ENCODE results near the gene UBE4B.
"Not testable (repeated sequence)": the region's sequence is repeated elsewhere in the genome, so short reads cannot be mapped to it uniquely, and the experiment has no call there.

The UBE4B gene

GRCh38 chr1:10101929-10102328 lies 69.2 kb downstream of the UBE4B start:
- Histone ChIP-seq H3K27me3 (ENCODE audit: control insufficient read depth, insufficient read depth, low read length) (no peaks in the 10 kb centered on the region), H3K27ac (ENCODE audit: low read depth, low read length) (no peak overlapping the region), H3K9me3 (ENCODE audit: control insufficient read depth, insufficient read depth, low read length) (no peaks in the 10 kb centered on the region), H3K4me1 (ENCODE audit: control insufficient read depth, insufficient read depth, low read length) (no peaks in the 10 kb centered on the region), H3K9ac (ENCODE audit: low read depth, low read length) (no peak overlapping the region), H3K4me3 (ENCODE audit: low read depth, low read length) (no peak overlapping the region), H3K36me3 (ENCODE audit: control insufficient read depth, insufficient read depth, low read length) (peaks cover 58% of the 10 kb centered on the region)

DNA sequence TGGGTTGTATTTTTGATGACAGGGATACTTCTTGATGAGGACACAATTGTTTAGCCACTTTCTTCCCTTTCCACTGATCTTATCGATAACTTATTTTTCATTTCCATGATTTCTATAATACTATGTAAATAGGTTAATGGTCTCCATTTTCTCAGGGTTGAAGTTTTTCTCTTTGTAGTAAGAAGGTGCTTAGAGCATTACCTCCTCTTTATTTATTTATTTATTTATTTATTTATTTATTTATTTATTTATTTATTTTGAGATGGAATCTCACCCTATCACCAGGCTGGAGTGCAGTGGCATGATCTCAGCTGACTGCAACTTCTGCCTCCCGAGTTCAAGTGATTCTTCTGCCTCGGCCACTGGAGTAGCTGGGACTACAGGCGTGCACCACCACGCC lies 70.4 kb downstream of the UBE4B start:
- no peaks in the 10 kb centered on the region for H3K27me3 ChIP-seq (ENCODE audit: control insufficient read depth, insufficient read depth, low read length)
- H3K4me1 ChIP-seq (ENCODE audit: control insufficient read depth, insufficient read depth, low read length), result no peaks in the 10 kb centered on the region
- no peak overlapping the region for H3K27ac ChIP-seq (ENCODE audit: low read depth, low read length)
- no peaks in the 10 kb centered on the region for H3K9me3 ChIP-seq (ENCODE audit: control insufficient read depth, insufficient read depth, low read length)
- H3K4me3 ChIP-seq (ENCODE audit: low read depth, low read length), result no peak overlapping the region
- H3K36me3 ChIP-seq (ENCODE audit: control insufficient read depth, insufficient read depth, low read length), result peaks cover 59% of the 10 kb centered on the region
- no peak overlapping the region for H3K9ac ChIP-seq (ENCODE audit: low read depth, low read length)

GRCh38 chr1:10104834-10105233 lies 72.1 kb downstream of the UBE4B start:
- no peak overlapping the region for H3K27ac ChIP-seq (ENCODE audit: low read depth, low read length)
- H3K9ac ChIP-seq (ENCODE audit: low read depth, low read length), result no peak overlapping the region
- peaks cover 59% of the 10 kb centered on the region for H3K36me3 ChIP-seq (ENCODE audit: control insufficient read depth, insufficient read depth, low read length)
- no peaks in the 10 kb centered on the region for H3K9me3 ChIP-seq (ENCODE audit: control insufficient read depth, insufficient read depth, low read length)
- H3K27me3 ChIP-seq (ENCODE audit: control insufficient read depth, insufficient read depth, low read length), result no peaks in the 10 kb centered on the region
- H3K4me3 ChIP-seq (ENCODE audit: low read depth, low read length), result no peak overlapping the region
- H3K4me1 ChIP-seq (ENCODE audit: control insufficient read depth, insufficient read depth, low read length), result no peaks in the 10 kb centered on the region

GRCh38 chr1:10105484-10105883 lies 72.7 kb downstream of the UBE4B start:
- Histone ChIP-seq H3K9me3 (ENCODE audit: control insufficient read depth, insufficient read depth, low read length) (no peaks in the 10 kb centered on the region), H3K27ac (ENCODE audit: low read depth, low read length) (no peak overlapping the region), H3K36me3 (ENCODE audit: control insufficient read depth, insufficient read depth, low read length) (peaks cover 60% of the 10 kb centered on the region), H3K9ac (ENCODE audit: low read depth, low read length) (no peak overlapping the region), H3K27me3 (ENCODE audit: control insufficient read depth, insufficient read depth, low read length) (no peaks in the 10 kb centered on the region), H3K4me1 (ENCODE audit: control insufficient read depth, insufficient read depth, low read length) (no peaks in the 10 kb centered on the region), H3K4me3 (ENCODE audit: low read depth, low read length) (no peak overlapping the region)

- Histone ChIP-seq H3K4me1 (ENCODE audit: control insufficient read depth, insufficient read depth, low read length) (no peaks in the 10 kb centered on the region), H3K4me3 (ENCODE audit: low read depth, low read length) (no peak overlapping the region), H3K9me3 (ENCODE audit: control insufficient read depth, insufficient read depth, low read length) (no peaks in the 10 kb centered on the region), H3K9ac (ENCODE audit: low read depth, low read length) (no peak overlapping the region), H3K27me3 (ENCODE audit: control insufficient read depth, insufficient read depth, low read length) (no peaks in the 10 kb centered on the region), H3K36me3 (ENCODE audit: control insufficient read depth, insufficient read depth, low read length) (peaks cover 62% of the 10 kb centered on the region), H3K27ac (ENCODE audit: low read depth, low read length) (no peak overlapping the region)
Measured at GRCh38 chr1:10106241-10106640, 73.5 kb downstream of the UBE4B start.

- no peak overlapping the region for H3K4me3 ChIP-seq (ENCODE audit: low read depth, low read length)
- H3K27ac ChIP-seq (ENCODE audit: low read depth, low read length), result peak overlapping the region; percentile 16
- H3K36me3 ChIP-seq (ENCODE audit: control insufficient read depth, insufficient read depth, low read length), result peaks cover 62% of the 10 kb centered on the region
- H3K9me3 ChIP-seq (ENCODE audit: control insufficient read depth, insufficient read depth, low read length), result no peaks in the 10 kb centered on the region
- H3K9ac ChIP-seq (ENCODE audit: low read depth, low read length), result no peak overlapping the region
- H3K27me3 ChIP-seq (ENCODE audit: control insufficient read depth, insufficient read depth, low read length), result no peaks in the 10 kb centered on the region
- H3K4me1 ChIP-seq (ENCODE audit: control insufficient read depth, insufficient read depth, low read length), result no peaks in the 10 kb centered on the region
Measured at GRCh38 chr1:10106756-10107475, 74.2 kb downstream of the UBE4B start.

DNA sequence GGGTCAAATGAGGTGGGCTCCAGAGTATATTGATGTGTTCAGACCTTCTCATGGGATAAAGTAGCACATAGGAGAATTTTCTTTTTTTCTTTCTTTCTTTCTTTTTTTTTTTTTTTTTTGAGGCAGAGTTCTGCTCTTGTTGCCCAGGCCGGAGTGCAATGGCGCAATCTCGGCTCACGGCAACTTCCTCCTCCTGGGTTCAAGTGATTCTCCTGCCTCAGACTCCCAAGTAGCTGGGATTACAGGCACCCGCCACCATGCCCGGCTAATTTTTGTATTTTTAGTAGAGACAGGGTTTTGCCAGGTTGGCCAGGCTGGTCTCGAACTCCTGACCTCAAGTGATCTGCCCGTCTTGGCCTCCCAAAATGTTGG lies 74.7 kb downstream of the UBE4B start:
- peak overlapping the region; percentile 81 for H3K27ac ChIP-seq (ENCODE audit: low read depth, low read length)
- H3K4me1 ChIP-seq (ENCODE audit: control insufficient read depth, insufficient read depth, low read length); H3K4me3 ChIP-seq (ENCODE audit: low read depth, low read length); H3K27me3 ChIP-seq (ENCODE audit: control insufficient read depth, insufficient read depth, low read length); H3K9me3 ChIP-seq (ENCODE audit: control insufficient read depth, insufficient read depth, low read length); H3K9ac ChIP-seq (ENCODE audit: low read depth, low read length): not testable (repeated sequence)
- H3K36me3 ChIP-seq (ENCODE audit: control insufficient read depth, insufficient read depth, low read length), result peaks cover 62% of the 10 kb centered on the region

- H3K9ac ChIP-seq (ENCODE audit: low read depth, low read length), result no peak overlapping the region
- H3K4me3 ChIP-seq (ENCODE audit: low read depth, low read length), result no peak overlapping the region
- no peaks in the 10 kb centered on the region for H3K27me3 ChIP-seq (ENCODE audit: control insufficient read depth, insufficient read depth, low read length)
- H3K4me1 ChIP-seq (ENCODE audit: control insufficient read depth, insufficient read depth, low read length), result no peaks in the 10 kb centered on the region
- peaks cover 56% of the 10 kb centered on the region for H3K36me3 ChIP-seq (ENCODE audit: control insufficient read depth, insufficient read depth, low read length)
- H3K27ac ChIP-seq (ENCODE audit: low read depth, low read length), result peak overlapping the region; percentile 81
- H3K9me3 ChIP-seq (ENCODE audit: control insufficient read depth, insufficient read depth, low read length), result no peaks in the 10 kb centered on the region
Measured at GRCh38 chr1:10108134-10108663, 75.4 kb downstream of the UBE4B start.

DNA sequence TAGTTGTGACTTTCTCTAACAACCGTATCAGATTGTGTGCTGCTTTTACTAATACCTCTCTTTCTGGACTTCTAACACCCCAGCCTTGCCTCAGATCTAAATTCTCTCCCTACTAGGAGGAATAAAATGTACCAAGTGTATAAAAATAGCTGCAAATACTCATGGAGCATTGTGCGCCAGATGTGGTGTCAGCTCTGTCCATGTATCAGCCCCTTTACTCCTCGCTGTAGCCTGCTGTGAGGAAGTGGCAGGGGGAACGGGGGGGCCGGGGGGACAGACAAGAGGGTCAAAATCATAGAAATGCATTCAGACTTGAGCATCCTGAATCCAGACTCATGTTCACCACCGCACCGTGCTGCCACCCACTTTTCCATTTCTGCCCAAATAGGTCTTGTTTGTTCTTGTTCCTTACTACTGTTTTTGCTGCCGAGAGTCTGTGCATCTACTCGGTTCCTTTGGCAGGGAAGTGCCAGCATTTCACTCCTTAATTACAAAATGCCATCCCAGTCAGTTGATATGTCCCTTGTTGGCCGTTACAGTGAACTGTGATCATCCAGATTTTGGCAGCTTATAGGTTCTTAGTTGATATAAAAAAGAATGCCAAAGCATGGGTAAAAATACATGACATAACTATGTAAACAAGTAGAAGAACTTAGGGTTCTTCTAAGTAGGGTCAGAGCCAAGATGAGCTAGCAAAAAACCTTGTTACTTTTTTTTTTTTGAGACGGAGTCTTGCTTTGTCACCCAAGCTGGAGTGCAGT lies 76.4 kb downstream of the UBE4B start:
- peak overlapping the region; percentile 81 for H3K27ac ChIP-seq (ENCODE audit: low read depth, low read length)

DNA sequence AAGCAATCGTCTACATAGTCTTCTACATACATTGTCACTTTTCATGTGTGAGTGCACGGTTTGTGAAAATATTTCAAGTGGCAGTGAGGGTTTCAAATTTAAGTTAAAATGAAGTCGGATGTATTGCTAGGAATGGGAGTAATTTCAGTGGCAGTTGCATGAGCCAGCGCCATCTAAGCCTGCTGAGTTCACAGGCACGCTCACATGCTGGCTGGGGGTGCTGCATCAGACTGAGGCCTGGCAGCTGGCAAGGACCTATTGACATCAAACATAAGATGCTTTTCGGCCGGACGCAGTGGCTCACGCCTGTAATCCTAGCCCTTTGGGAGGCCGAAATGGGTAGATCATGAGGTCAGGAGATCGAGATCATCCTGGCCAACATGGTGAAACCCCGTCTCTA lies 80.7 kb downstream of the UBE4B start:
- H3K4me3 ChIP-seq (ENCODE audit: low read depth, low read length), result no peak overlapping the region
- no peaks in the 10 kb centered on the region for H3K4me1 ChIP-seq (ENCODE audit: control insufficient read depth, insufficient read depth, low read length)
- no peak overlapping the region for H3K27ac ChIP-seq (ENCODE audit: low read depth, low read length)
- H3K9ac ChIP-seq (ENCODE audit: low read depth, low read length), result no peak overlapping the region
- H3K27me3 ChIP-seq (ENCODE audit: control insufficient read depth, insufficient read depth, low read length), result no peaks in the 10 kb centered on the region
- no peaks in the 10 kb centered on the region for H3K9me3 ChIP-seq (ENCODE audit: control insufficient read depth, insufficient read depth, low read length)
- peaks cover 41% of the 10 kb centered on the region for H3K36me3 ChIP-seq (ENCODE audit: control insufficient read depth, insufficient read depth, low read length)

More for the DNA sequence above, 76.4 kb downstream of the UBE4B start:
- no peaks in the 10 kb centered on the region for H3K4me1 ChIP-seq (ENCODE audit: control insufficient read depth, insufficient read depth, low read length)
- H3K27me3 ChIP-seq (ENCODE audit: control insufficient read depth, insufficient read depth, low read length), result no peaks in the 10 kb centered on the region
- H3K4me3 ChIP-seq (ENCODE audit: low read depth, low read length), result no peak overlapping the region
- H3K9me3 ChIP-seq (ENCODE audit: control insufficient read depth, insufficient read depth, low read length), result no peaks in the 10 kb centered on the region
- peaks cover 55% of the 10 kb centered on the region for H3K36me3 ChIP-seq (ENCODE audit: control insufficient read depth, insufficient read depth, low read length)
- H3K9ac ChIP-seq (ENCODE audit: low read depth, low read length), result no peak overlapping the region

GRCh38 chr1:10114746-10115145 lies 82.0 kb downstream of the UBE4B start:
- H3K27ac ChIP-seq (ENCODE audit: low read depth, low read length), result no peak overlapping the region
- peaks cover 47% of the 10 kb centered on the region for H3K36me3 ChIP-seq (ENCODE audit: control insufficient read depth, insufficient read depth, low read length)
- H3K27me3 ChIP-seq (ENCODE audit: control insufficient read depth, insufficient read depth, low read length), result no peaks in the 10 kb centered on the region
- H3K9me3 ChIP-seq (ENCODE audit: control insufficient read depth, insufficient read depth, low read length), result no peaks in the 10 kb centered on the region
- H3K9ac ChIP-seq (ENCODE audit: low read depth, low read length), result no peak overlapping the region
- no peak overlapping the region for H3K4me3 ChIP-seq (ENCODE audit: low read depth, low read length)
- no peaks in the 10 kb centered on the region for H3K4me1 ChIP-seq (ENCODE audit: control insufficient read depth, insufficient read depth, low read length)

Data from HUES48 (cell line).